Ovary (tissue), 3 donors: ENCODE results near the gene NEURL3.

Experiments
- EP300 ChIP-seq: sonication (generic); formaldehyde crosslinking; IDR thresholded peaks from one replicate; pipeline ENCODE4 v1.6.1; 2017; ENCODE audit warnings: antibody characterized with exemption
- TF ChIP-seq, protein P1 (sequence below), 3 donors: fragments of 450-650 bp in 2 of 3; fragments of 200-600 bp in 1 of 3; IDR thresholded peaks; one replicate each; pipeline versions ENCODE4 v1.5.1 to v1.8.0; 2016 to 2022; ENCODE audit warnings: antibody characterized with exemption in 3 of 3, mild to moderate bottlenecking in 1 of 3
- donor health status: DM: no; HTN: no; CAD: no.

DNA sequence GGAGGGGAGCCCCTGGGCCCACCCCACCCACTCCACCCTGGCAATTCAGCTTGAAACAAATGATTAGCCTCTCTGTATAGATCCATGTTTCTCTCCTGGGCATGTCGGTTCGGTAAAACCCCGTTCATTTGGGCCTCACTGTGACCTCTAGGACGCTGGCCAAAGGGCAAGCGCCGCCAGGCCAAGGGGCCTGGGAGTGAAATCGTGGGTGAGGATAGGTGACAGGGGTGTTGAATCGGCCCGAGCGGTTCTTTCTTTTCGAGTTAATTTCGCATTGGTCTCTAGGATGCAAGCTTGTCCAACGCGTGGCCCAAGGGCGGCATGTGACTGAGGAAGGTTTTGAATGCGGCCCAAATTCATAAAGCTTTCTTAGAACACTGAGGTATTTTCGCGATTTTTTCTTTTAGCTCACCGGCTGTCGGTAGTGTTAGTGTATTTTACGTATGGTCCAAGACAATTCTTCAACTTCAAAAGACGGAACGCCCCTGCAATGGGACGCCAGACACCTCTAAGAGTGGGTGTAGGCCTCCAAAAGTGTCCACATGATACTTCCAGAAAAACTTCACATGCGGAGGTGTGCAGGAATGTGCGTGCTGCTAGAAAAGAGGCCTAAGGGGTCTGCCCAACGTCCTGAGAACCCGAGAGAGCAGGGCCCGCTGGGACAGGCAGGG, 21.6 kb upstream of the NEURL3 start:
- TF ChIP-seq EP300 = peak; percentile 10
- TF ChIP-seq, protein P1, sequence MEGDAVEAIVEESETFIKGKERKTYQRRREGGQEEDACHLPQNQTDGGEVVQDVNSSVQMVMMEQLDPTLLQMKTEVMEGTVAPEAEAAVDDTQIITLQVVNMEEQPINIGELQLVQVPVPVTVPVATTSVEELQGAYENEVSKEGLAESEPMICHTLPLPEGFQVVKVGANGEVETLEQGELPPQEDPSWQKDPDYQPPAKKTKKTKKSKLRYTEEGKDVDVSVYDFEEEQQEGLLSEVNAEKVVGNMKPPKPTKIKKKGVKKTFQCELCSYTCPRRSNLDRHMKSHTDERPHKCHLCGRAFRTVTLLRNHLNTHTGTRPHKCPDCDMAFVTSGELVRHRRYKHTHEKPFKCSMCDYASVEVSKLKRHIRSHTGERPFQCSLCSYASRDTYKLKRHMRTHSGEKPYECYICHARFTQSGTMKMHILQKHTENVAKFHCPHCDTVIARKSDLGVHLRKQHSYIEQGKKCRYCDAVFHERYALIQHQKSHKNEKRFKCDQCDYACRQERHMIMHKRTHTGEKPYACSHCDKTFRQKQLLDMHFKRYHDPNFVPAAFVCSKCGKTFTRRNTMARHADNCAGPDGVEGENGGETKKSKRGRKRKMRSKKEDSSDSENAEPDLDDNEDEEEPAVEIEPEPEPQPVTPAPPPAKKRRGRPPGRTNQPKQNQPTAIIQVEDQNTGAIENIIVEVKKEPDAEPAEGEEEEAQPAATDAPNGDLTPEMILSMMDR (IDR thresholded peaks at IDR 0.05) = no peak
